K562 (cell line): ENCODE data around the gene TJP3. TPM values are rescaled to one million over a fixed set of nuclear protein-coding genes. Genes with fewer than 3 reads are reported as not detected.

Experiments
- AFF4 ChIP-seq: sonication (generic); formaldehyde crosslinking; IDR thresholded peaks from 2 replicates; pipeline ENCODE4 v1.8.0; 2023; ENCODE audit warnings: mild to moderate bottlenecking, missing genetic modification reagents
- CBFB ChIP-seq: sonication (generic); formaldehyde crosslinking; IDR thresholded peaks from 2 replicates; pipeline ENCODE4 v1.4.0; 2020; ENCODE audit warnings: mild to moderate bottlenecking, missing genetic modification reagents
- CCNT2 ChIP-seq: IDR thresholded peaks from 2 replicates; pipeline ENCODE4 v1.6.1; 2011; ENCODE audit warnings: borderline replicate concordance, low read depth, mild to moderate bottlenecking, moderate library complexity, mixed read lengths, low read length; ENCODE audit not compliant: insufficient read length; ENCODE audit errors: extremely low read depth
- CHD1 ChIP-seq: fragments of 200-600 bp; sonication (generic); IDR thresholded peaks from one replicate; pipeline ENCODE4 v1.6.1; 2012; ENCODE audit warnings: mild to moderate bottlenecking, moderate library complexity, low read length, inconsistent platforms
- CREM ChIP-seq: IDR thresholded peaks from 2 replicates; pipeline ENCODE4 v1.6.1; 2014; ENCODE audit warnings: antibody characterized with exemption, low read depth
- CTBP1 ChIP-seq: fragments of 450-650 bp; IDR thresholded peaks from 2 replicates; pipeline ENCODE4 v1.6.1; 2016; ENCODE audit warnings: borderline replicate concordance
- EP300 ChIP-seq: IDR thresholded peaks from 2 replicates; pipeline ENCODE4 v1.6.1; 2012; ENCODE audit warnings: low read length, improper control_type of control experiment
- GTF2B ChIP-seq: IDR thresholded peaks from 2 replicates; pipeline ENCODE4 v1.6.1; 2011; ENCODE audit not compliant: insufficient read length; ENCODE audit errors: extremely low read depth
- HDAC2 ChIP-seq: fragments of 450-650 bp; IDR thresholded peaks from 2 replicates; pipeline ENCODE4 v1.6.1; 2016; ENCODE audit warnings: mild to moderate bottlenecking
- MAZ ChIP-seq, 2 experiments: fragments of 450-650 bp in 1 of 2; sonication (generic) in 1 of 2; formaldehyde crosslinking; IDR thresholded peaks in 1 of 2; conservative IDR thresholded peaks in 1 of 2; 2 replicates each; pipeline versions ENCODE4 v1.4.0 to v1.5.0; 2020; ENCODE audit warnings: mild to moderate bottlenecking in 1 of 2, missing genetic modification reagents in 1 of 2
- MED1 ChIP-seq: sonication (generic); formaldehyde crosslinking; IDR thresholded peaks from 2 replicates; pipeline ENCODE4 v1.8.1; 2023; ENCODE audit warnings: missing genetic modification reagents, borderline replicate concordance
- RCOR1 ChIP-seq, 2 experiments: IDR thresholded peaks; 2 replicates each; pipeline ENCODE4 v1.6.1; 2012; ENCODE audit warnings: low read depth in 2 of 2, low read length in 2 of 2, borderline replicate concordance in 1 of 2, improper control_type of control experiment in 1 of 2
- SAP30 ChIP-seq: fragments of 200-600 bp; sonication (generic); IDR thresholded peaks from 2 replicates; pipeline ENCODE4 v1.6.1; 2012; ENCODE audit warnings: borderline replicate concordance, low read depth, mild to moderate bottlenecking, moderate library complexity, low read length, control low read depth, inconsistent platforms; ENCODE audit not compliant: insufficient read depth, poor library complexity, severe bottlenecking
- TARDBP ChIP-seq: fragments of 450-650 bp; IDR thresholded peaks from 2 replicates; pipeline ENCODE4 v1.6.1; 2016
- TBL1XR1 ChIP-seq, 2 experiments: IDR thresholded peaks; 2 replicates each; pipeline ENCODE4 v1.6.1; 2012; ENCODE audit warnings: improper control_type of control experiment in 2 of 2, low read length in 2 of 2, mild to moderate bottlenecking in 1 of 2
- TRIM25 ChIP-seq: fragments of 450-650 bp; IDR thresholded peaks from 2 replicates; pipeline ENCODE4 v1.7.0; 2016; ENCODE audit warnings: borderline replicate concordance
- ZNF584 ChIP-seq: fragments of 200-800 bp; sonication (Bioruptor generic); IDR thresholded peaks from 2 replicates; pipeline ENCODE4 v1.6.1; 2016; ENCODE audit warnings: low read depth, mild to moderate bottlenecking, missing genetic modification characterization, missing compliant biosample characterization
- polyA plus RNA-seq, 8 experiments: library from polyadenylated mRNA; depleted of rRNA in 4 of 8; stranded (reverse) in 5 of 8; unstranded in 3 of 8; fragments of >200 nt; fragmentation: Nextera tagmentation in 2 of 8; fragmentation: Illumina TruSeq in 1 of 8; extraction: Ambion mirVana in 2 of 8; extraction: Trizol in 1 of 8; gene quantifications; 2 replicates each; pipeline versions ENCODE4 v1.2.1 to v1.2.3, GENCODE V29; 2011 to 2014; ENCODE audit warnings: inconsistent platforms in 1 of 8, missing spikeins in 1 of 8
- total RNA-seq, 7 experiments: library from RNA; depleted of rRNA in 6 of 7; stranded (reverse); fragments of >200 nt in 6 of 7; fragmentation: Illumina TruSeq in 2 of 7; extraction: Trizol in 2 of 7; gene quantifications; 2 replicates each; pipeline versions ENCODE4 v1.2.1 to v1.2.3, GENCODE V29; 2011 to 2021; ENCODE audit warnings: low replicate concordance in 1 of 7

The TJP3 gene
- total and polyA plus RNA-seq, 9 of the 15 experiments (the other 6 are each of a cell fraction or from before 2014, with no cell fraction given) = 0.11 to 2.4 (median 0.57) TPM; not detected in 1

- TF ChIP-seq CCNT2 = peak; percentile 15
- 0 out of 2 replicates have a peak, but pooled peaks have one; percentile 48 for TF ChIP-seq CBFB (CRISPR knock-in tag)
- peak in 1 of 2 experiments; percentile 52; a peak in 1 of 4 replicates for TF ChIP-seq TBL1XR1 (IDR thresholded peaks at IDR 0.05; ENCODE audit: low read length in 2 of 2)
- TF ChIP-seq ZNF584 (CRISPR knock-in tag) = peak; percentile 91
- peak; percentile 52 for TF ChIP-seq SAP30
- peak; percentile 34 to 75; a peak in 3 of 4 replicates for TF ChIP-seq MAZ (CRISPR knock-in tag; conservative IDR thresholded peaks at IDR 0.05 in 1 of 2, IDR thresholded peaks at IDR 0.05 in 1 of 2)
- peak; percentile 96 for TF ChIP-seq CREM
- peak; percentile 85 for TF ChIP-seq AFF4 (CRISPR knock-in tag)
- TF ChIP-seq EP300 = peak; percentile 48
- TF ChIP-seq CTBP1 = peak; percentile 24; the same call in 1 of the 2 replicates
- TF ChIP-seq HDAC2 = peak; percentile 16; the same call in 1 of the 2 replicates
- no peak for TF ChIP-seq MED1 (CRISPR knock-in tag)
- TF ChIP-seq RCOR1 (IDR thresholded peaks at IDR 0.05; ENCODE audit: borderline replicate concordance in 1 of 2, low read depth in 2 of 2, low read length in 2 of 2) = peak in 1 of 2 experiments; percentile 35; a peak in 1 of 4 replicates
- peak; percentile 85; the same call in 1 of the 2 replicates for TF ChIP-seq TARDBP
- peak; percentile 67 for TF ChIP-seq CHD1
- no peak for TF ChIP-seq TRIM25
- TF ChIP-seq GTF2B = no peak
These were observed 38.0 kb upstream of the TJP3 start (continued) for GRCh38 chr19:3669947-3670795.
